NCI-H82 (cell line): ENCODE results near the gene KDR.

ENCODE experiments used
- DNase-seq: peaks from one replicate; lab custom pipeline; 2025; lab: John Stamatoyannopoulos, UW

Gene KDR

DNA sequence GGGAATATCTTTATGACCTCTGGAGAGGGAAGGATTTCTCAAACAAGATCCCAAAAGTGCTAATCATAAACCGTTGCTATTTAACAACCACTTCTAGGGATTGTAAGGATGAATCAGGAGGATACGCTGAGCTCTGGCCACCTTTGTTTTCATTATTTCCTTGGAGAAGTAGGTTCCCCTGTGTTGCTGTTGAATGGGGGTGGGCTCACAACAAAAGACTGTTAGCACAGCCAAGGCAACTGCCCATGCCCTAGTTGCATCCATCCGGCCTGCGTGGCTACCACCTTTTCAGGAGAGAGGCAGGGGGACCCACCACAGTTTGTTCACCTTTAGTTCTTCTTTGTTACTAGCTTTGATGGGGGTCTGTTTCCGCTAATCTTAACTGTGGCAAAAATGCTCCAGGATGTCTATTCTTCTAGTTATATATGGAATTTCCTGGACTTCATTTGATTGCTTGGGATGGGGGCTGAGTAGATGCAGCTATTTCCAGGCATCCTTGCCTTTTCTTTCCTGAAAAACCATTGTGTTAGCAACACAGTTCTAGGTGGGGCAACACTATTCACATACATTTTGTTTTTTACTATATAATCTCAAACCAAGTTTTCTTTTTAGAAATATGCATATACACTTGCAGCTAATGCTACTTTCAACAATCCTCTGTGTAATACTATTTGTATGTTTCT lies 95.4 kb downstream of the KDR start:
- no peak for DNase-seq

DNA sequence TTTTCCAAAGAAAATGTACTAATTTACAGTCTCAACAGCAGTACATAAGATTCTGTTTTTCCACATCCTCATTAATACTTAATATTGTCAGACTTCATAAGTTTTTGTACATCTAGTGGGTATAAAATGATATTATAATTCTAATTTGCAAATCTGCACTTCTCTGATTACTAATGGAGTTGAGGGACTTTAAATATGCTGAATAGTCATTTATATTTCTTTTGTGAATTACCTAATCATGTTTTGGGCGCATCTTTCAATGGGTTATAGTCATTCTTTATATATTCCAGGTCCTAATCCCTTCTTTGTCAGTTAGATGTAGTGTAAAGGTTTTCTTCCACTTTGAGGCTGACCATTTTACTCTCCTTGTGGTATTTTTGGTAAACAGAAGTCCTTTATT lies 96.1 kb downstream of the KDR start:
- DNase-seq: no peak
